Measurements from ENCODE around the gene LRRC14B.

GRCh38 chr5:142246-142810, 49.0 kb upstream of the LRRC14B start:
- TF ChIP-seq EZH2phosphoT487 (IDR thresholded peaks at IDR 0.05; ENCODE audit: insufficient read depth, low read depth) (no peak), EZH2 (IDR thresholded peaks at IDR 0.05; ENCODE audit: insufficient read depth, poor library complexity, severe bottlenecking) (no peak)
